HEK293 (cell line): Measurements from ENCODE around the gene TMCC1.

ENCODE experiments used
- REPIN1 ChIP-seq: fragments of 450-650 bp; formaldehyde crosslinking; IDR thresholded peaks from 2 replicates; pipeline ENCODE4 v1.5.1; 2017; ENCODE audit warnings: missing biosample characterization, missing genetic modification characterization, low read depth
- SP2 ChIP-seq: fragments of 450-650 bp; formaldehyde crosslinking; IDR thresholded peaks from 2 replicates; pipeline ENCODE4 v1.5.1; 2016; ENCODE audit warnings: missing biosample characterization, missing genetic modification characterization
- ZBTB7A ChIP-seq: fragments of 450-650 bp; formaldehyde crosslinking; IDR thresholded peaks from 2 replicates; pipeline ENCODE4 v1.5.1; 2016; ENCODE audit warnings: low read depth, missing biosample characterization, missing genetic modification characterization
- TF ChIP-seq, protein P1 (sequence below): fragments of 450-650 bp; formaldehyde crosslinking; IDR thresholded peaks from 2 replicates; pipeline ENCODE4 v1.5.1; 2016; ENCODE audit warnings: missing biosample characterization, missing genetic modification characterization

DNA sequence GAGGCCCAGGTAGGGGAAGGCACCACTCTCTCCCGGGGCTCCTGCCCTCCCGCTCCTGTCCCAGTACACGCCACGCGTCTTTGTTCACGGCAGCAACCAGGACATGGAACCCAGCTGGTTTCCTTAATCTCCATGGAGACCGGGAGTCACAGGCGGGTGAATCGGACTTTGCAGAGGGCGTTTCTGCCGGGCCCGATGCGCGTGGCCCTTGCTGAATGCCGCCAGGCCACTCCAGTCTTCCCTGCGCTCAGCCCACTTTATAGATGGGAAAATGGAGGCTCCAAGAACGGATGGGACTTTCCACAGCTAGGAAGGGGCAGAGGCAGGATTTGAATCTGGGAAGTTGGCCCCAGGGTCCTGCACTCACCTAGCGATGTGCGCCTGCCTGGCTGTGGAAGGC is 294.4 kb downstream of the TMCC1 start:
- TF ChIP-seq SP2, result no peak
- TF ChIP-seq, protein P1, sequence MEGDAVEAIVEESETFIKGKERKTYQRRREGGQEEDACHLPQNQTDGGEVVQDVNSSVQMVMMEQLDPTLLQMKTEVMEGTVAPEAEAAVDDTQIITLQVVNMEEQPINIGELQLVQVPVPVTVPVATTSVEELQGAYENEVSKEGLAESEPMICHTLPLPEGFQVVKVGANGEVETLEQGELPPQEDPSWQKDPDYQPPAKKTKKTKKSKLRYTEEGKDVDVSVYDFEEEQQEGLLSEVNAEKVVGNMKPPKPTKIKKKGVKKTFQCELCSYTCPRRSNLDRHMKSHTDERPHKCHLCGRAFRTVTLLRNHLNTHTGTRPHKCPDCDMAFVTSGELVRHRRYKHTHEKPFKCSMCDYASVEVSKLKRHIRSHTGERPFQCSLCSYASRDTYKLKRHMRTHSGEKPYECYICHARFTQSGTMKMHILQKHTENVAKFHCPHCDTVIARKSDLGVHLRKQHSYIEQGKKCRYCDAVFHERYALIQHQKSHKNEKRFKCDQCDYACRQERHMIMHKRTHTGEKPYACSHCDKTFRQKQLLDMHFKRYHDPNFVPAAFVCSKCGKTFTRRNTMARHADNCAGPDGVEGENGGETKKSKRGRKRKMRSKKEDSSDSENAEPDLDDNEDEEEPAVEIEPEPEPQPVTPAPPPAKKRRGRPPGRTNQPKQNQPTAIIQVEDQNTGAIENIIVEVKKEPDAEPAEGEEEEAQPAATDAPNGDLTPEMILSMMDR, result no peak
- TF ChIP-seq REPIN1 (tag by site-specific recombination), result no peak
- TF ChIP-seq ZBTB7A (tag by site-specific recombination), result no peak
